NOMO-1 treated with dmso at 0.1 percent for 144 hours (cell line): ENCODE data around the gene ETV3L.

Experiments
- DNase-seq: peaks from one replicate; lab custom pipeline; 2025; ENCODE audit not compliant: unreplicated experiment; lab: John Stamatoyannopoulos, UW

Gene ETV3L

GRCh38 chr1:157099633-157100009, at the start of gene ETV3L:
Gene ETV3L (minus strand): TSS chr1:157099808. CDS start chr1:157099523, 285 bp downstream.
- DNase-seq = peak; percentile 14

GRCh38 chr1:157147906-157148700, 48.5 kb upstream of the ETV3L start:
- DNase-seq = peak; percentile 40

- DNase-seq = no peak
Observed at GRCh38 chr1:157147037-157147436, 47.4 kb upstream of the ETV3L start.

GRCh38 chr1:157146244-157146643, 46.6 kb upstream of the ETV3L start:
- no peak for DNase-seq

GRCh38 chr1:157145076-157145475, 45.5 kb upstream of the ETV3L start:
- no peak for DNase-seq

- no peak for DNase-seq
Observed at GRCh38 chr1:157144509-157144908, 44.9 kb upstream of the ETV3L start.

GRCh38 chr1:157142765-157143423, 43.3 kb upstream of the ETV3L start:
- no peak for DNase-seq

- DNase-seq = no peak
Observed at GRCh38 chr1:157142201-157142600, 42.6 kb upstream of the ETV3L start.

- no peak for DNase-seq
Observed at GRCh38 chr1:157141212-157141855, 41.7 kb upstream of the ETV3L start.

- DNase-seq = no peak
Observed at GRCh38 chr1:157140063-157140588, 40.5 kb upstream of the ETV3L start.

- DNase-seq = no peak
Observed at GRCh38 chr1:157139052-157139715, 39.6 kb upstream of the ETV3L start.

- DNase-seq = peak; percentile 86
Observed at GRCh38 chr1:157138220-157139051, 38.8 kb upstream of the ETV3L start, which contains the start of gene ETV3. Gene ETV3 (minus strand): TSS chr1:157138395. CDS start chr1:157136352, 2,043 bp downstream.

- peak; percentile 29 for DNase-seq
Observed at GRCh38 chr1:157137408-157138219, 38.0 kb upstream of the ETV3L start.

- no peak for DNase-seq
Observed at GRCh38 chr1:157137046-157137407, 37.4 kb upstream of the ETV3L start.

GRCh38 chr1:157136133-157136532, 36.5 kb upstream of the ETV3L start:
- no peak for DNase-seq

- no peak for DNase-seq
Observed at GRCh38 chr1:157135646-157136045, 36.0 kb upstream of the ETV3L start.

GRCh38 chr1:157135070-157135469, 35.5 kb upstream of the ETV3L start:
- no peak for DNase-seq

GRCh38 chr1:157134442-157134841, 34.8 kb upstream of the ETV3L start:
- DNase-seq = no peak

GRCh38 chr1:157133426-157133825, 33.8 kb upstream of the ETV3L start:
- DNase-seq = no peak
